Measurements from ENCODE around the gene KLHDC1. TPM values are rescaled to one million over a fixed set of nuclear protein-coding genes. Genes with fewer than 3 reads are reported as not detected.
"Not testable (repeated sequence)": the region's sequence is repeated elsewhere in the genome, so short reads cannot be mapped to it uniquely, and the experiment has no call there.

Gene KLHDC1
- polyA plus RNA-seq, 3 donors from 2014 or later = 2.3 to 3.3 (median 2.5) TPM

GRCh38 chr14:49746476-49746875 lies 53.6 kb downstream of the KLHDC1 start:
- not testable (repeated sequence) for H3K4me1 Mint-ChIP-seq; H3K9me3 Mint-ChIP-seq; H3K4me3 Mint-ChIP-seq; H3K27me3 Mint-ChIP-seq (ENCODE audit: low read depth in 3 of 3); DNase-seq
- H3K27ac Mint-ChIP-seq = peak overlapping the region in 1 of 6 donors; percentile 77
- peaks cover 4 to 39% (median 22%) of the 10 kb centered on the region in 3 donors for H3K36me3 Mint-ChIP-seq

- Mint-ChIP-seq H3K36me3 (peaks cover 0 to 10% (median 4%) of the 10 kb centered on the region in 3 donors), H3K27me3 (ENCODE audit: low read depth in 3 of 3) (no peaks in the 10 kb centered on the region), H3K4me1 (no peaks in the 10 kb centered on the region), H3K27ac (no peak overlapping the region), H3K9me3 (no peaks in the 10 kb centered on the region), H3K4me3 (no peak overlapping the region)
- no peak for DNase-seq
Measured at GRCh38 chr14:49754570-49755097, 61.7 kb downstream of the KLHDC1 start.

DNA sequence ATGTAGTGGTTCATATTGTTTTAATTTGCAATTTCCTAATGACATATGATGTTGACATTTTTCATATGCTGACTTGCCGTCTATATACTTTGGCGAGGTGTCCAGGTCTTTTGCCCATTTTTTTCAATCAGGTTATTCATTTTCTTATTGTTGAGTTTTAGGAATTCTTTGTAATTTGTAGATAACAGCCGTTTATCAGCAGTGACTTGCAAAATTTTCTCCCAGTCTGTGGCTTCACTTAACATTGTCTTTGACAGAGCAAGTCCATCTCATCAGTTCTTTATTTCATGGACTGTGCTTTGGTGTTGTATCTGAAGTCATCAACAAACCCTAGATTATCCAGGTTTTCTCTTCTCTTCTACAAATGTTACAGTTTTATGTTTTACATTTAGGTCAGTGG lies 62.5 kb downstream of the KLHDC1 start:
- no peaks in the 10 kb centered on the region for H3K4me1 Mint-ChIP-seq
- H3K27me3 Mint-ChIP-seq (ENCODE audit: low read depth in 3 of 3) = no peaks in the 10 kb centered on the region
- H3K36me3 Mint-ChIP-seq = peaks cover 0 to 10% (median 4%) of the 10 kb centered on the region in 3 donors
- no peak overlapping the region for H3K27ac Mint-ChIP-seq
- H3K4me3 Mint-ChIP-seq = no peak overlapping the region
- no peaks in the 10 kb centered on the region for H3K9me3 Mint-ChIP-seq
- DNase-seq = no peak

- H3K4me1 Mint-ChIP-seq = peaks cover 4 to 5% of the 10 kb centered on the region in 2 donors
- no peak overlapping the region for H3K27ac Mint-ChIP-seq
- no peak for DNase-seq
- no peak overlapping the region for H3K4me3 Mint-ChIP-seq
- no peaks in the 10 kb centered on the region for H3K36me3 Mint-ChIP-seq
- no peaks in the 10 kb centered on the region for H3K9me3 Mint-ChIP-seq
- peaks cover 3 to 8% (median 6%) of the 10 kb centered on the region in 3 donors for H3K27me3 Mint-ChIP-seq (ENCODE audit: low read depth in 3 of 3)
Measured at GRCh38 chr14:49761839-49762551, 69.1 kb downstream of the KLHDC1 start.

DNA sequence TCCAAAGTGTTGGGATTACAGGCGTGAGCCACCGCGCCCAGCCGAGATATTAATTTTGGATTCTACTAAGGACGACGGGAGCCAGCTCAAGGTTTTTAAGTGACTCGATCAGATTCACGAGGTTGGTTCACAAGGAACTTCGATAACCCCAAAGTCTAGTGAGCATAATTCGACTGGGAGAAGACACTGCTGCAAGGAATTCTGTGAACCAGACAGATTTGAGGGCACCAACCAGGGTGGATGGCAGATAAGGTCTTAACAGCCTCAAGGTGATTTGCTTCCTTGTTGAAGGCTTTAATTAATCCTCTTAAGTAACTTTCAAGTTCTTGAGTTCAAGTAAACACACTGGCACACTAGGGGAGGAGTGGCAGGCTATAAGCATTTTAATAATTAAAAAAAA lies 73.9 kb downstream of the KLHDC1 start:
- peak overlapping the region; percentile 95 to 100 (median 98) for H3K27ac Mint-ChIP-seq
- H3K36me3 Mint-ChIP-seq = peaks cover 0 to 4% (median 0%) of the 10 kb centered on the region in 3 donors
- H3K4me3 Mint-ChIP-seq = peak overlapping the region; percentile 91 to 98 (median 97)
- no peaks in the 10 kb centered on the region for H3K9me3 Mint-ChIP-seq
- H3K27me3 Mint-ChIP-seq (ENCODE audit: low read depth in 3 of 3) = peaks cover 12 to 22% (median 13%) of the 10 kb centered on the region in 3 donors
- peaks cover 27 to 42% of the 10 kb centered on the region in 2 donors for H3K4me1 Mint-ChIP-seq
- no peak for DNase-seq

DNA sequence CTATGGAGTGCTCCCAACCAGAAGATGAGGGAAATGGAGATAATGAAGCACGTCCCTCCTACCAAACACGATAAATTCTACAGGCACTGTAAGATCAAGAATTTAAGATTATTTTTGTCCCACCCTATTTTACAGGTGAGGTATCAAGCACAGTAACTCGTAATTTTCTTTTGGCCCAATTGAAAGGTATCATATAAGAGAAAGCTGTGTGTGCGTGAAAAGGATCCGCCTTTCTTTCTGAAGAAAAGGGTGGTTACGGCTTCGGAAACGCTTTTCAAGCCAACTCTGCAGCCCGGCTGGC lies 74.3 kb downstream of the KLHDC1 start:
- Mint-ChIP-seq H3K4me3 (peak overlapping the region; percentile 91 to 98 (median 97)), H3K27ac (peak overlapping the region; percentile 95 to 100 (median 98)), H3K36me3 (peaks cover 0 to 4% (median 0%) of the 10 kb centered on the region in 3 donors), H3K4me1 (peaks cover 27 to 42% of the 10 kb centered on the region in 2 donors), H3K27me3 (ENCODE audit: low read depth in 3 of 3) (peaks cover 12 to 19% (median 13%) of the 10 kb centered on the region in 3 donors), H3K9me3 (no peaks in the 10 kb centered on the region)
- no peak for DNase-seq

GRCh38 chr14:49767571-49768300 lies 74.8 kb downstream of the KLHDC1 start, which contains the start of gene KLHDC2:
TSS of gene KLHDC2 (plus strand) at chr14:49768153. CDS start at chr14:49768469, 316 bp downstream.
- peaks cover 0 to 4% (median 0%) of the 10 kb centered on the region in 3 donors for H3K36me3 Mint-ChIP-seq
- peaks cover 27 to 42% of the 10 kb centered on the region in 2 donors for H3K4me1 Mint-ChIP-seq
- peak within 1 kb of the TSS; percentile 98 to 100 (median 99) for H3K27ac Mint-ChIP-seq
- H3K27me3 Mint-ChIP-seq (ENCODE audit: low read depth in 3 of 3) = peaks cover 12 to 19% (median 13%) of the 10 kb centered on the region in 3 donors
- DNase-seq = peak; percentile 88 to 90 (median 90)
- no peaks in the 10 kb centered on the region for H3K9me3 Mint-ChIP-seq
- H3K4me3 Mint-ChIP-seq = peak within 1 kb of the TSS; percentile 94 to 98 (median 97)

- Mint-ChIP-seq H3K9me3 (no peaks in the 10 kb centered on the region), H3K4me3 (peak overlapping the region; percentile 94 to 97 (median 96)), H3K27ac (peak overlapping the region; percentile 96 to 99 (median 98)), H3K27me3 (ENCODE audit: low read depth in 3 of 3) (peaks cover 12 to 19% (median 13%) of the 10 kb centered on the region in 3 donors), H3K4me1 (peaks cover 27 to 42% of the 10 kb centered on the region in 2 donors), H3K36me3 (peaks cover 0 to 4% (median 0%) of the 10 kb centered on the region in 3 donors)
- peak; percentile 63 to 68 (median 65) for DNase-seq
Measured at GRCh38 chr14:49768301-49769121, 75.6 kb downstream of the KLHDC1 start.

DNA sequence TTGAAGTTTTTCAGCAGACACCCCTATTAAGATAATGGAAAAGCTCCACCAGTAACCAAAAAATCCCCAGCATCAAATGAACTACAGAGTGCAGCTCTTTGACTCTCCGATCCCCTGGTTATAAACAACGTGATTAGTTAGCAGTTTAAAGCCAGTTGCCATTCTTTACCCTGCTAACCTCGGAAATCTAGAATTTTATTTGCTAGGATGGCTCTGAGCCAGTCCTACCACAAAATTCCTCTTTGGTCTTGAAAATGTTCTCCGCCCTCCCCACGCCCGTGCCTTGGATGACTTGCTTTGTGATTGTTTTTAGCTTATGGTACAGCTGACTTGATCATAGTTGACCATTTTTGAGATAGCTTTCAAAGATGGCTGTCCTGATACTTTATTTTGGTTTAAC lies 76.3 kb downstream of the KLHDC1 start:
- Mint-ChIP-seq H3K9me3 (no peaks in the 10 kb centered on the region), H3K27ac (peak overlapping the region; percentile 96 to 99 (median 98)), H3K27me3 (ENCODE audit: low read depth in 3 of 3) (peaks cover 12 to 19% (median 13%) of the 10 kb centered on the region in 3 donors), H3K36me3 (peaks cover 0 to 4% (median 0%) of the 10 kb centered on the region in 3 donors), H3K4me1 (peaks cover 27 to 42% of the 10 kb centered on the region in 2 donors), H3K4me3 (peak overlapping the region; percentile 94 to 97 (median 96))
- DNase-seq = no peak

GRCh38 chr14:49769581-49770211 lies 76.8 kb downstream of the KLHDC1 start:
- Mint-ChIP-seq H3K27ac (peak overlapping the region; percentile 96 to 99 (median 98)), H3K4me1 (peaks cover 27 to 42% of the 10 kb centered on the region in 2 donors)

GRCh38 chr14:49770212-49770817 lies 77.4 kb downstream of the KLHDC1 start:
- Mint-ChIP-seq H3K4me3 (peak overlapping the region; percentile 9 to 97 (median 32)), H3K4me1 (peaks cover 27 to 48% of the 10 kb centered on the region in 2 donors), H3K36me3 (peaks cover 2 to 13% (median 10%) of the 10 kb centered on the region in 3 donors), H3K9me3 (no peaks in the 10 kb centered on the region), H3K27ac (peak overlapping the region; percentile 57 to 98 (median 68)), H3K27me3 (ENCODE audit: low read depth in 3 of 3) (peaks cover 12 to 19% (median 13%) of the 10 kb centered on the region in 3 donors)
- DNase-seq = no peak

More at GRCh38 chr14:49769581-49770211, 76.8 kb downstream of the KLHDC1 start:
- no peak for DNase-seq
- Mint-ChIP-seq H3K9me3 (no peaks in the 10 kb centered on the region), H3K36me3 (peaks cover 0 to 8% (median 4%) of the 10 kb centered on the region in 3 donors), H3K4me3 (peak overlapping the region; percentile 94 to 97 (median 96)), H3K27me3 (ENCODE audit: low read depth in 3 of 3) (peaks cover 12 to 19% (median 13%) of the 10 kb centered on the region in 3 donors)

- not testable (repeated sequence) for H3K9me3 Mint-ChIP-seq, H3K4me3 Mint-ChIP-seq, DNase-seq
- H3K4me1 Mint-ChIP-seq = peaks cover 26 to 47% of the 10 kb centered on the region in 2 donors
- peaks cover 9 to 17% (median 9%) of the 10 kb centered on the region in 3 donors for H3K27me3 Mint-ChIP-seq (ENCODE audit: low read depth in 3 of 3)
- H3K36me3 Mint-ChIP-seq = peaks cover 8 to 19% (median 16%) of the 10 kb centered on the region in 3 donors
- H3K27ac Mint-ChIP-seq = peak overlapping the region in 4 of 6 donors; percentile 8 to 71 (median 60)
Measured at GRCh38 chr14:49771691-49772090, 78.8 kb downstream of the KLHDC1 start.

Measured in immature natural killer cell (primary cell).